NCI-H748 (cell line): ENCODE data around the gene ZBTB20.

Source experiments
- DNase-seq: peaks from one replicate; lab custom pipeline; 2025; ENCODE audit not compliant: unreplicated experiment; lab: John Stamatoyannopoulos, UW

ZBTB20 gene

GRCh38 chr3:114392831-114393230 lies 754.3 kb downstream of the ZBTB20 start:
- no peak for DNase-seq

DNA sequence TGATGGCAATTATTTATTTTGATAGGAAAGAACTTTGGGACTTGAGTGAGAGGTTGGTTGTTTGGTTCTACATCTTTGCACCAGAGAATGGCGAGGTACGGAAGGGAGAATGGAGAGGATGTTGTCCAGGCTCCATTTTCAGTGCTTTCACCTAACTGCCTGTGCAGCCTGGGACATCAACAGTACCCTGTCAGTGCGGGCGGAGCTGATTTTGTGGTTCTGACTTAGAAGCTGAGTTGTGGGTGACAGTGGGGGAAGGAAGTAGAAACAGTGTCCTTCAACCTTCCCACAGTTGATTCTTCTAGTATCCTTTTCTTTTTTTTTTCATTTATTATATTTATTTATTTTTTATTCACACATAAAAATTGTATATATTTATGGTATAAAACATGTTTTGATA lies 757.9 kb downstream of the ZBTB20 start:
- DNase-seq, result no peak

GRCh38 chr3:114384558-114384903 lies 762.6 kb downstream of the ZBTB20 start:
- no peak for DNase-seq

- DNase-seq, result peak; percentile 49
Observed at GRCh38 chr3:114383875-114384557, 763.1 kb downstream of the ZBTB20 start.

DNA sequence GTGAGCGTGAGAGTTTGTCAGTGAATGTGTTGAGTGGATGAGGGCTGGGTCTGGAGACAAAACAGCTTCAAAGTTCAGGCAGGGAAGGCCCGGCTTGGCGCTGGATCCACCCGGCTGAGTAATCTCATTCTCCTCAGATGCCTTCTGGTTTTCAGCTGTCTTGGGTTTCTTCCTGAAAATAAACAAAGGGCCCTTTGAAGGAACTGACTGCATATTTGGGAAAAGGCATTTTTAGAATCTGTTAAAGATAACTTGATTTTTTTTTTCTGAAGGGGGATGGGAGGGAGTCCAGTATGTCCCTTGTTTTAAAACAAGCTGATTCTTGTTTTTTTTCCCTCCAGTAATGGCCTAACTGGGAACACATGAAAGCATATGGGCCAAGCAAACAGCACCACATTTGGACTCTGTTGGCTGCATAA lies 766.8 kb downstream of the ZBTB20 start:
- DNase-seq, result no peak

GRCh38 chr3:114379266-114379665 lies 767.8 kb downstream of the ZBTB20 start:
- no peak for DNase-seq

DNA sequence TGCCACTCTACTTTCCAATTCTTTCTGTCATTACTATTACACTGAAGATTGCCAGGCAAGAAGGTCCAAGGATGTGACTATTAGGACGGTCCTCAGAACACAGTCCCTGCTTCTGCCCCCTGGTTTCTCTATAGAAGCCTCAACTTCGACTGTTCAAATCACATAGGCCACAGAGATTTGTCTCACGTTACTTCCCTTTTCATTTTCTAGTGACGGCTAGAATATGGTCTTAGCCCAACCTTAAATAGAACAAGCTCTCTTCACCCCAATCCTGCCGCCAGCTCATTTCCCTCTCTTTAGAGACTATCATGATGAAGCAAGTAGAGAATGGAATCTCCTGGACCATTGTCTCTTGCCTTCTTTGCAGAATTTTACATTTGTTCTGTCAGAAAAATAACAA lies 768.3 kb downstream of the ZBTB20 start:
- no peak for DNase-seq

DNA sequence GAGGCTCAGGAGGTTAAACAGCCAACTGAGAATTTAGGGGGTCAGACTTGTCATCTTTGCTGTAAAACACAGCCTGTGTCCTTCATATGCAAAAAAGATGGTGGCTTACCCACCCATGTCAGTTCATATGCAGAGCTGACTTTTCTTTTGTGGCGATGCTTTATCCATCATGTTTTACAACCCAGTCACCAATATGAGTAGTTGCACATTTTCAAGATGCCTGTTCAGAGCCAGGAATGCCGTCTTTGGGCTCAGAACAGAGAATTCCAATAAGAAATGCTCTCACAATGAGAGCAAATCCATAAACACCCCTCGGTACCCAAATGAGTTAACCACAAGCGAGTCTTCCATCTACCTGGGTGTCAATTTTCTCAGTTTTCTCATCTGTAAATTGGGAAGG lies 769.7 kb downstream of the ZBTB20 start:
- no peak for DNase-seq

- no peak for DNase-seq
Observed at GRCh38 chr3:114376516-114377185, 770.4 kb downstream of the ZBTB20 start.

- no peak for DNase-seq
Observed at GRCh38 chr3:114375608-114376421, 771.3 kb downstream of the ZBTB20 start.

- no peak for DNase-seq
Observed at GRCh38 chr3:114374433-114374990, 772.6 kb downstream of the ZBTB20 start.

DNA sequence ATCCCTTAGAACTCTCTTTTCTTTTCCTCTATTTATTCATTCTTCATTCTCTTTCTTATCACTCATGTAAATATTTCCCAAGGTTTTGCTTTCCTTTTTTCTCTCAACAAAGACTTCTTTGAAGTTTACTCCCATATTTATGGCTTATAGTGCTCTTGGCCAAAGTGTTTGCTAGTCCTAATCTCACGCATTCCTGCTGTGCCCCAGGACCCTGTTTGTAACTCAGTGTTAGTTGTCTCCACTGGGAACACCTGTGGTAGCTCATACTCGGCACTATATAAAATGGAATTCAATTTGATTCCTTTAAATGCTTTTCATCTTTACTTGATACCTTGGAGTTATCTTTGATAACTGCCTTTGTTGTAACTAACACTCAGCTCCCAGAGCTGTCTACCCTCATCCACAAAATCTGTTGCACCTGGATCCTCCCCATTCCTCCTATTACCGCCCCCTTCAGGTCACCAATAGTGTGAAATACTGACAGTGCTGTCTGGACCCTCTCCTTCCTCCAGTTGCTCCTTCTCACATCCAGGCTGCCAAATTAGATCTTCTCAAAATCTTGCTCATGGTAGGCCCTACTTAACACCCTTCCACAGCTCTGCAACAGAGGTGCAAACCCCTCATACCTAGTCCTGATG lies 776.4 kb downstream of the ZBTB20 start:
- DNase-seq, result no peak

- peak; percentile 1 for DNase-seq
Observed at GRCh38 chr3:114365909-114366308, 781.2 kb downstream of the ZBTB20 start.

DNA sequence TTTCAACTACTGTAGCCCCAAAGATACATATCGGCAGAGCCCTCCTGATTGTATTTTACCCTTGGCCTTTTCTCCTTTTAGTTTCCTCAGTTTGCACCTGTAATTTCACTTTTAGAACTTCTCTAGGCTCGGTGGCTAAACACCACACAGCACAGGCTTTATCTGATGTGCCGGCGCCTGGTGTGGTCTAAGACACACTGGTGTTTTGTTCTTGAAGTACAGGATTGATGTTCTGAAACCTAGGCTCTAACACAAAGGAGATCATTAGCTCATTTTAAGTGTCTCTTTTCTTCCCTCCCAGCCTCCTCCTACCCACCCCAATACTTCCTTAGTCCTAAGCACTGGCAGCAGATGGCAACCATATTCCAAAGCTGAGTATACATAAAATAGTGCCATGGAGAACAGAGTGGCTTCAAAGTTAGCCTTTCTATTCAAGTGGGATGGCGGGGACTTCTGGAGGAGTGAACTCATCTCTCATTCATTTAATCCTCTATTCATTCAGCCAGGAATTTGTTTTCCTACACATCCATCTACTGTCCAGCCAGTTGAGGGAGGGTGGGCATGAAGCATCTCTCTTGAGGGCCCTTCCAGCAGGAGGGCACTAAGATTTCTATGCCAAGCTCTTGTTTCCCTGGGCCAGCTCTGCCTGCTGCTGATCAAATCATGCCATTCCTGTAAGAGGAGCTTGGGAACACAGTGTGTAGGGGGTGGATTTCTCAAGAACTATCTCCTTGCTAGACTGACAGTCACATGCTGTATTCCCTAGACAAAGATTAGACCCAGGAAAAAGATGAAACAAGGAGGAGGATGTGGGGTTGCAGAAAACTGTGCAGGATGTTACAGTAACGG lies 782.1 kb downstream of the ZBTB20 start:
- DNase-seq, result no peak

GRCh38 chr3:114363554-114364202 lies 783.4 kb downstream of the ZBTB20 start:
- DNase-seq, result no peak

DNA sequence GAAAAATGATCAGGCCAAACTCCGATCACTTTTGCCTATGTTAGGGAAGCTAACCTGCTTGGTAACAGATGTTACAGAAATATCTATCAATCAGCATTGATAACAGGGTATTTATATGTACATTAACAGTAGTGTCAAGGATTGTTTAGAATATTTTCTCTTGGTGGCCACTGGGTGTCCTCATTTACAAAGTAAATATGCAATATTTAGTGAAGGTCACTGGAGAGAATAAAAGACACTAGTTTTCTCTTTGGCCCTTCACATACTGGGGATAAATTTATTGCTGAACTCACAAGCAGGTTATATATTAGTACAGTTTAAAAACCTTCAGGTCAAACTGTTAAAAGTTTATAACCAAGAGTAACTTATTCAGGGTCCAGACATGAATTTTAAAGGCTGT lies 784.3 kb downstream of the ZBTB20 start:
- peak; percentile 24 for DNase-seq

DNA sequence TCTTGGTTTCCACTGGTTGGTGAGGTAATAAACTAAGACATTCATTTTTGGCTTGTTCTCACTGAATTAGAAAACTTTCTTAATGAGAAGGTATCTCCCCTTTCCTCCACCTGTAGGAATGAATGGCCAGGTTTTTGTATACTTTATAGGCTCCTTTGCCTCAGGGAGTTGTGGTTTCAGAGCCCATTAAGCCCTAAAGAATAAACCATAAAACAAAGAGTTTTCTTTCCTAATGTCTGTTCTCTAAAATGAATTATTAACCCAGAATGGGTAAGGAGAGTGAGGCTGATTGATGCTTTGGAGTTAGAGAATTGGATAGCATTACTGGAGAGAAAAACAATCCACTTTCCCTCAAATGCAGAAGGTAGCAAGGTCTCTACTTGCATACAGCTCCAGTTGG lies 785.7 kb downstream of the ZBTB20 start:
- no peak for DNase-seq

- DNase-seq, result no peak
Observed at GRCh38 chr3:114356525-114356924, 790.6 kb downstream of the ZBTB20 start.

DNA sequence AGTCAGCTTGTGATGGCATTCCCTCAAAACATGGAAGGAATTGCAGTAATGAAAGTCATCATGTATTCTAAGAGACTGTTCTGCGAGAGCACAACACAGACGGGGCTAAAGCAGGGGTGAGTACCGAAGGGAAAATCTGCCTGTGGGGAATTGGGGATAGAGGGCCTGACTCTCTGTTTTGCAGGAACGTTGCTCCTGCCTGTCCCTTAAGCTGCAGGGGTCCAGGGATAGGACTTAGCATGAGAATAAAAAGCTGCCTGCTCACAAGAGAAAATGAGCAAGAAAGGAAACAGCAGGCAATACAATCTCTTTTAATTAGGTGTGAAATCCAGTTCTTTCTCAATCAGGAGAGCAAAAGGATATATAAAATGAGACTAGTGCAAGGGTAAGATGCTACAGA lies 791.0 kb downstream of the ZBTB20 start:
- DNase-seq, result no peak

- DNase-seq, result no peak
Observed at GRCh38 chr3:114355653-114356052, 791.4 kb downstream of the ZBTB20 start.
